HG02763 (cell line): ENCODE measurements around the gene XRCC1.

Experiments
- ATAC-seq: cut with Tn5 transposase; IDR thresholded peaks from one replicate; pipeline ENCODE4 v1.9.1; 2021; ENCODE audit warnings: mild to moderate bottlenecking, moderate library complexity; ENCODE audit not compliant: unreplicated experiment

Gene XRCC1

GRCh38 chr19:43575955-43576878 is 890 bp upstream of the XRCC1 start:
- no peak for ATAC-seq

- ATAC-seq: no peak
Measured at GRCh38 chr19:43574424-43575155, 737 bp downstream of the XRCC1 start.

- ATAC-seq: no peak
Measured at GRCh38 chr19:43572171-43572588, 3.1 kb downstream of the XRCC1 start.

- no peak for ATAC-seq
Measured at GRCh38 chr19:43570174-43570791, 5.0 kb downstream of the XRCC1 start.

GRCh38 chr19:43569657-43570056 is 5.7 kb downstream of the XRCC1 start:
- no peak for ATAC-seq

- no peak for ATAC-seq
Measured at GRCh38 chr19:43564800-43565199, 10.5 kb downstream of the XRCC1 start.

- ATAC-seq: no peak
Measured at GRCh38 chr19:43563816-43564457, 11.4 kb downstream of the XRCC1 start.

GRCh38 chr19:43562698-43563241 is 12.6 kb downstream of the XRCC1 start:
- peak; percentile 67 for ATAC-seq

- no peak for ATAC-seq
Measured at GRCh38 chr19:43562226-43562697, 13.1 kb downstream of the XRCC1 start.

GRCh38 chr19:43561139-43561970 is 14.0 kb downstream of the XRCC1 start:
- no peak for ATAC-seq

GRCh38 chr19:43560687-43561086 is 14.6 kb downstream of the XRCC1 start:
- ATAC-seq: no peak

GRCh38 chr19:43555185-43555770 is 20.0 kb downstream of the XRCC1 start:
- ATAC-seq: no peak

- no peak for ATAC-seq
Measured at GRCh38 chr19:43554317-43554895, 20.9 kb downstream of the XRCC1 start.

GRCh38 chr19:43553656-43554055 is 21.7 kb downstream of the XRCC1 start:
- ATAC-seq: no peak

- no peak for ATAC-seq
Measured at GRCh38 chr19:43552616-43553015, 22.7 kb downstream of the XRCC1 start.

GRCh38 chr19:43552198-43552450 is 23.2 kb downstream of the XRCC1 start:
- ATAC-seq: no peak

- ATAC-seq: no peak
Measured at GRCh38 chr19:43551399-43552197, 23.7 kb downstream of the XRCC1 start.

GRCh38 chr19:43548706-43549105 is 26.6 kb downstream of the XRCC1 start:
- no peak for ATAC-seq
